ENCODE data around the gene SLFN13. TPM values are rescaled to one million over a fixed set of nuclear protein-coding genes. Genes with fewer than 3 reads are reported as not detected.

The SLFN13 gene
- total RNA-seq, 2 experiments from 2014 or later, result not detected

DNA sequence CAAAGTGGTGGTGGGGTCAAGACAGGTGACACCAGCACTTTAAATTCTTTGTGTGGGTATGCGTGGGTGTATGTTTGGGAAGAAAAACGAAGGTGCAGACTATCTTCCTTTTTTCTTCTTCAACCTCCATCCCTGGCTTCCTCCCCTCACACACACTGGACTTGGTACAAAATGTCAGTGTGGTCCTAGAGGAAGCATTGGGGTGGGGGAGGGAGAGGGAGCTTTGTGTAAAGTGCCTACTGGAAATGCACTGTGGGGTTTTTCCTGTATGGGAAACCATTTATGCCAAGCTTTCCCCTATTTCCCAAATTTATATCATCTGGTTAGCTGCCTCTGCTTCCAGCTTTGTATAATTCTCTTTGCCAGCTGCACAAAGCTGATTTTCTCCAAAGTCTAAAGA lies 44.5 kb upstream of the SLFN13 start:
- no peak overlapping the region for H3K27ac ChIP-seq (ENCODE audit: low read depth, low read length, poor library complexity, severe bottlenecking)
- ChIA-PET POLR2A (no interaction called here), CTCF (ENCODE audit: unreplicated experiment) (no interaction called here)
- no peak for DNase-seq (ENCODE audit: low spot score)
- no TSS peak for BruUV-seq (replicated peaks)
- no peaks in the 10 kb centered on the region for H3K4me1 ChIP-seq (ENCODE audit: insufficient read depth, low read length, poor library complexity, severe bottlenecking)
- H3K36me3 ChIP-seq (ENCODE audit: insufficient read depth, low read length), result no peaks in the 10 kb centered on the region
- intact Hi-C loops (cut with micrococcal nuclease; ENCODE audit: unreplicated experiment), result no loop called here
- H3K9me2 ChIP-seq (ENCODE audit: insufficient read depth, low read length), result no peaks in the 10 kb centered on the region
- H3K4me2 ChIP-seq (ENCODE audit: low read length), result no peak overlapping the region
- no peak overlapping the region for H2AFZ ChIP-seq (ENCODE audit: low read length)
- TF ChIP-seq, protein P1, sequence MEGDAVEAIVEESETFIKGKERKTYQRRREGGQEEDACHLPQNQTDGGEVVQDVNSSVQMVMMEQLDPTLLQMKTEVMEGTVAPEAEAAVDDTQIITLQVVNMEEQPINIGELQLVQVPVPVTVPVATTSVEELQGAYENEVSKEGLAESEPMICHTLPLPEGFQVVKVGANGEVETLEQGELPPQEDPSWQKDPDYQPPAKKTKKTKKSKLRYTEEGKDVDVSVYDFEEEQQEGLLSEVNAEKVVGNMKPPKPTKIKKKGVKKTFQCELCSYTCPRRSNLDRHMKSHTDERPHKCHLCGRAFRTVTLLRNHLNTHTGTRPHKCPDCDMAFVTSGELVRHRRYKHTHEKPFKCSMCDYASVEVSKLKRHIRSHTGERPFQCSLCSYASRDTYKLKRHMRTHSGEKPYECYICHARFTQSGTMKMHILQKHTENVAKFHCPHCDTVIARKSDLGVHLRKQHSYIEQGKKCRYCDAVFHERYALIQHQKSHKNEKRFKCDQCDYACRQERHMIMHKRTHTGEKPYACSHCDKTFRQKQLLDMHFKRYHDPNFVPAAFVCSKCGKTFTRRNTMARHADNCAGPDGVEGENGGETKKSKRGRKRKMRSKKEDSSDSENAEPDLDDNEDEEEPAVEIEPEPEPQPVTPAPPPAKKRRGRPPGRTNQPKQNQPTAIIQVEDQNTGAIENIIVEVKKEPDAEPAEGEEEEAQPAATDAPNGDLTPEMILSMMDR (conservative IDR thresholded peaks at IDR 0.05; ENCODE audit: low read length), result no peak
- no peak for TF ChIP-seq EZH2phosphoT487 (IDR thresholded peaks at IDR 0.05; ENCODE audit: borderline replicate concordance, low read depth, low read length)
- H3K9me3 ChIP-seq (ENCODE audit: low read length), result no peaks in the 10 kb centered on the region
- H4K20me1 ChIP-seq (ENCODE audit: insufficient read depth, low read length), result no peaks in the 10 kb centered on the region
- no peaks in the 10 kb centered on the region for H3K79me2 ChIP-seq (ENCODE audit: insufficient read depth, low read depth, low read length)
- no peak overlapping the region for H3K4me3 ChIP-seq (ENCODE audit: low read depth, low read length, poor library complexity, severe bottlenecking)

DNA sequence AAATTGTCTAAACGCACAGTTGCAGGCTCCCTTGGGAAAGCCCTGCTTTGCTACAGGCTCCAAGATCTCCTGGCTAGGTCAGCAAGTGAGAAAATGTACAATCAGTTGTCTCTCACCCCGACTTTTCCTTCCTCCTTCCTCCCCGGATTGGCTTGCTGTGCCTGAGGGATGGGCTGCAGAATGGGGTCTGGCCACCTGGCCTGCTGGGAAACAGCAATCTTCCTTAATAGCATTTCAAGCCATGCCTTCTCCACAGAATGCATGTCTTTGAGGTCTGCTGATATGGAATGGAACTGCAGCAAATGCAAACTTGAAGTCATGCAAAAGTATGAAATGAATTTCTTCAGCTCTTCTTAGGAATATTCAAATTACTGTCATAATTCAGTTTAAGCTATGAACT lies 42.9 kb upstream of the SLFN13 start:
- POLR2A ChIA-PET, result no interaction called here
- CTCF ChIA-PET (ENCODE audit: unreplicated experiment), result no interaction called here
- Histone ChIP-seq H3K9me2 (ENCODE audit: insufficient read depth, low read length) (no peaks in the 10 kb centered on the region), H3K4me2 (ENCODE audit: low read length) (no peak overlapping the region), H3K79me2 (ENCODE audit: insufficient read depth, low read depth, low read length) (no peaks in the 10 kb centered on the region), H2AFZ (ENCODE audit: low read length) (no peak overlapping the region), H3K27ac (ENCODE audit: low read depth, low read length, poor library complexity, severe bottlenecking) (no peak overlapping the region), H3K4me1 (ENCODE audit: insufficient read depth, low read length, poor library complexity, severe bottlenecking) (no peaks in the 10 kb centered on the region), H3K9me3 (ENCODE audit: low read length) (no peaks in the 10 kb centered on the region), H3K4me3 (ENCODE audit: low read depth, low read length, poor library complexity, severe bottlenecking) (no peak overlapping the region), H4K20me1 (ENCODE audit: insufficient read depth, low read length) (no peaks in the 10 kb centered on the region), H3K36me3 (ENCODE audit: insufficient read depth, low read length) (no peaks in the 10 kb centered on the region)
- no peak for TF ChIP-seq EZH2phosphoT487 (IDR thresholded peaks at IDR 0.05; ENCODE audit: borderline replicate concordance, low read depth, low read length)
- TF ChIP-seq, protein P1 (conservative IDR thresholded peaks at IDR 0.05; ENCODE audit: low read length), result no peak
- no TSS peak for BruUV-seq (replicated peaks)
- DNase-seq (ENCODE audit: low spot score), result no peak
- intact Hi-C loops (cut with micrococcal nuclease; ENCODE audit: unreplicated experiment), result no loop called here

DNA sequence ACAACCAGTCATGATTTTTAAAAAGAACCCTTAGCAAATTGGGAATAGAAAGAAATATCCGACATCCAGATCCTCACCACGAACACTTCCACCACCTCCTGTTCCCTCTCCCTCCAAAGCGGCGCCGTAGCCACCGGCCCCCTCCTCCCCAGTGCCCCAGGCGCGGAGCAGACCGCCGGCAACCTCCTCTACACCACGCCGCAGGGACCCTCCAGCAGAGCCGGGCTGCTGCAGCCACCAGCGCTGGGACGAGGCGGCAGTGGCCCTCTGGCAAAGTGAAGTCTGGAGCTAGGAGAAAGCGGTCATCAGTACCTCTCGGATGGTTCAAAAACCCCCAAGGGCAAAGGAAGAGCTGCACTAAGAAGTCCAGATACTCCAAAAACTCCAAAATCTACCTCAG lies 41.4 kb upstream of the SLFN13 start:
- Histone ChIP-seq H3K9me2 (ENCODE audit: insufficient read depth, low read length) (no peaks in the 10 kb centered on the region), H3K9me3 (ENCODE audit: low read length) (no peaks in the 10 kb centered on the region), H4K20me1 (ENCODE audit: insufficient read depth, low read length) (no peaks in the 10 kb centered on the region), H2AFZ (ENCODE audit: low read length) (no peak overlapping the region), H3K27ac (ENCODE audit: low read depth, low read length, poor library complexity, severe bottlenecking) (no peak overlapping the region), H3K36me3 (ENCODE audit: insufficient read depth, low read length) (no peaks in the 10 kb centered on the region), H3K4me1 (ENCODE audit: insufficient read depth, low read length, poor library complexity, severe bottlenecking) (no peaks in the 10 kb centered on the region), H3K4me2 (ENCODE audit: low read length) (no peak overlapping the region), H3K79me2 (ENCODE audit: insufficient read depth, low read depth, low read length) (no peaks in the 10 kb centered on the region), H3K4me3 (ENCODE audit: low read depth, low read length, poor library complexity, severe bottlenecking) (no peak overlapping the region)
- ChIA-PET CTCF (ENCODE audit: unreplicated experiment) (no interaction called here), POLR2A (no interaction called here)
- no peak for TF ChIP-seq EZH2phosphoT487 (IDR thresholded peaks at IDR 0.05; ENCODE audit: borderline replicate concordance, low read depth, low read length)
- TF ChIP-seq, protein P1 (conservative IDR thresholded peaks at IDR 0.05; ENCODE audit: low read length), result no peak
- intact Hi-C loops (cut with micrococcal nuclease; ENCODE audit: unreplicated experiment), result no loop called here
- BruUV-seq (replicated peaks), result no TSS peak
- no peak for DNase-seq (ENCODE audit: low spot score)
